ENCODE results near the gene SUN1.
"Not testable (repeated sequence)": the region's sequence is repeated elsewhere in the genome, so short reads cannot be mapped to it uniquely, and the experiment has no call there.

SUN1 gene

GRCh38 chr7:923108-924041, 91.1 kb downstream of the SUN1 start:
- DNase-seq, result peak; percentile 88

DNA sequence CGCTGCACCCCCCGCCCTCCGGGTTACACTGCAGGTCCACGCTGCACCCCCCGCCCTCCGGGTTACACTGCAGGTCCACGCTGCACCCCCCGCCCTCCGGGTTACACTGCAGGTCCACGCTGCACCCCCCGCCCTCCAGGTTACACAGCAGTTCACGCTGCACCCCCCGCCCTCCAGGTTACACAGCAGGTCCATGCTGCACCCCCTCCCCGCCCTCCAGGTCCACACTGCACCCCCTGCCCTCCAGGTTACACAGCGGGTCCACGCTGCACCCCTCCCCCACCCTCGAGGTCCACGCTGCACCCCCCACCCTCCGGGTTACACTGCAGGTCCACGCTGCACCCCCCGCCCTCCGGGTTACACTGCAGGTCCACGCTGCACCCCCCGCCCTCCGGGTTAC, 91.8 kb downstream of the SUN1 start:
- DNase-seq, result not testable (repeated sequence)
